Neuronal stem cell (in vitro differentiated cells): ENCODE data around the gene EGLN1.

Experiments
- DNase-seq: peaks from one replicate; pipeline ENCODE4 v3.0.0-alpha.2; 2013; ENCODE audit warnings: low spot score
- H2AFZ ChIP-seq: one replicate; pipeline ENCODE4 v1.6.1; 2013; ENCODE audit warnings: mild to moderate bottlenecking, low read length, inconsistent platforms
- H2AK5ac ChIP-seq: 2 replicates; pipeline ENCODE4 v1.6.1; 2013; ENCODE audit warnings: low read depth, mild to moderate bottlenecking, inconsistent platforms, low read length, moderate library complexity, mixed read lengths
- H2BK120ac ChIP-seq: 2 replicates; pipeline ENCODE4 v1.6.1; 2013; ENCODE audit warnings: low read depth, mild to moderate bottlenecking, inconsistent platforms, low read length, moderate library complexity, mixed read lengths
- H2BK12ac ChIP-seq: one replicate; pipeline ENCODE4 v1.6.1; 2013; ENCODE audit warnings: low read length, inconsistent platforms
- H2BK15ac ChIP-seq: 2 replicates; pipeline ENCODE4 v1.6.1; 2013; ENCODE audit warnings: mild to moderate bottlenecking, low read length, inconsistent platforms, mixed read lengths
- H2BK5ac ChIP-seq: one replicate; pipeline ENCODE4 v1.6.1; 2013; ENCODE audit warnings: inconsistent platforms, mild to moderate bottlenecking, low read length, moderate library complexity
- H3K14ac ChIP-seq: one replicate; pipeline ENCODE4 v1.6.1; 2013; ENCODE audit warnings: low read length, inconsistent platforms
- H3K18ac ChIP-seq: 2 replicates; pipeline ENCODE4 v1.6.1; 2013; ENCODE audit warnings: low read length, inconsistent platforms
- H3K23ac ChIP-seq: 2 replicates; pipeline ENCODE4 v1.6.1; 2013; ENCODE audit warnings: low read depth, mild to moderate bottlenecking, mixed read lengths, low read length, inconsistent platforms; ENCODE audit not compliant: poor library complexity
- H3K27ac ChIP-seq: replicated peaks from 3 replicates; pipeline ENCODE4 v1.5.1; 2013; ENCODE audit warnings: low read length, inconsistent platforms
- H3K27me3 ChIP-seq, 3 experiments: 2 replicates each; pipeline ENCODE4 v1.6.1; 2013; ENCODE audit warnings: low read length in 3 of 3, mild to moderate bottlenecking in 2 of 3, inconsistent platforms in 1 of 3, low read depth in 1 of 3, mixed read lengths in 1 of 3, moderate library complexity in 1 of 3; ENCODE audit not compliant: control insufficient read depth in 3 of 3, insufficient read depth in 3 of 3
- H3K36me3 ChIP-seq, 2 donors: replicated peaks in 1 of 2; 2 replicates each; pipeline ENCODE4 v1.6.1; 2013; ENCODE audit warnings: low read length in 2 of 2; ENCODE audit not compliant: control insufficient read depth in 2 of 2, insufficient read depth in 2 of 2
- H3K4ac ChIP-seq: 2 replicates; pipeline ENCODE4 v1.6.1; 2013; ENCODE audit warnings: inconsistent platforms, mild to moderate bottlenecking, low read length, moderate library complexity
- H3K4me1 ChIP-seq, 2 donors: 1 replicate in 1 of 2; 2 replicates in 1 of 2; pipeline ENCODE4 v1.6.1; 2013; ENCODE audit warnings: low read length in 2 of 2, low read depth in 1 of 2; ENCODE audit not compliant: control insufficient read depth in 2 of 2, insufficient read depth in 1 of 2
- H3K4me2 ChIP-seq: one replicate; pipeline ENCODE4 v1.6.1; 2013; ENCODE audit warnings: mild to moderate bottlenecking, low read length, inconsistent platforms; ENCODE audit not compliant: insufficient read depth, poor library complexity, severe bottlenecking
- H3K4me3 ChIP-seq, 2 donors: 2 replicates each; pipeline ENCODE4 v1.5.1; 2013; ENCODE audit warnings: low read length in 2 of 2, mild to moderate bottlenecking in 2 of 2, inconsistent platforms in 1 of 2, moderate library complexity in 1 of 2
- H3K79me1 ChIP-seq: one replicate; pipeline ENCODE4 v1.6.1; 2013; ENCODE audit warnings: low read depth, mild to moderate bottlenecking, inconsistent platforms, low read length, moderate library complexity
- H3K9ac ChIP-seq: one replicate; pipeline ENCODE4 v1.6.1; 2013; ENCODE audit warnings: mild to moderate bottlenecking, low read depth, low read length, inconsistent platforms; ENCODE audit not compliant: poor library complexity
- H3K9me3 ChIP-seq, 2 donors: replicated peaks in 1 of 2; 2 replicates each; pipeline versions ENCODE3 to v1.6.1; 2013; ENCODE audit warnings: low read length in 2 of 2, mild to moderate bottlenecking in 2 of 2, inconsistent platforms in 1 of 2, low read depth in 1 of 2, mixed read lengths in 1 of 2, moderate library complexity in 1 of 2; ENCODE audit not compliant: control insufficient read depth in 2 of 2, insufficient read depth in 1 of 2
- H4K8ac ChIP-seq: one replicate; pipeline ENCODE4 v1.6.1; 2013; ENCODE audit warnings: low read depth, mild to moderate bottlenecking, inconsistent platforms, low read length, moderate library complexity
- H4K91ac ChIP-seq: one replicate; pipeline ENCODE4 v1.6.1; 2013; ENCODE audit warnings: low read length, low read depth, mild to moderate bottlenecking, inconsistent platforms; ENCODE audit not compliant: poor library complexity
- WGBS, 2 donors: extraction: QIAGEN DNeasy Blood & Tissue Kit; methylation state at CpG; one replicate each; pipeline ENCODE4 v1.1.7; 2013; ENCODE audit warnings: missing lambda C conversion rate in 2 of 2, mixed read lengths in 1 of 2; ENCODE audit not compliant: insufficient read length in 2 of 2, insufficient replicate concordance in 1 of 2; ENCODE audit errors: extremely low coverage in 2 of 2; 5-methylcytosine and 5-hydroxymethylcytosine counted together

EGLN1 gene

DNA sequence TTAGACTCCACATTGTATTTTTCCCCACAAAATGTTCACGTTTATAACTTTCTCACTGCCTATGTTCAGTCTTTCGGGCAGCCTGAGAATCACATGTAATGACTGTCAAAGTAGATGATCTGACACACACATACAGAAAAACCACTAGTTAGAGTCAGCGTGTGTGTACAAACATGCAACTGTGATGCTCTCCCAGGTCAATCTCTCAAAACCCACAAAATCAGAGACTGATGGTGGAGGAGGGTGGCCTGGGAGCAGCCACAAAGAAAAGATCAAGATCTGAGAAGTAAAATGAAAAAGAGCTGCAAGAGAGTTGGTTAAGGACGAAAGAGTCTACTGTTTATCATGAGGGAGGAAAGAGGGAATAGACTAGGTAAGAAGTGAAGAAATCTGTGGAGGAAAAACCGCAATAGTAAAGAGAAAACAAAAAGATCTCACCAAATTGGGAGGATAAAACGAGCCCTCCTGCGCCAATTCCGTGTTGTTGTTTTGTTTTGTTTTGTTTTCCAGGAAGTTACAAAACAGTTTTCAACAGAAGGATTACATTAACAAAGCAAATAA lies 2.3 kb downstream of the EGLN1 start:
- H2AK5ac ChIP-seq = no peak overlapping the region
- H3K4me2 ChIP-seq = peak overlapping the region; percentile 99
- H3K18ac ChIP-seq = no peak overlapping the region
- DNase-seq = no peak
- peaks cover 0 to 11% of the 10 kb centered on the region in 2 donors for H3K36me3 ChIP-seq
- H3K27ac ChIP-seq = no peak overlapping the region
- no CpG with 5 or more reads among the region's 8 CpGs for WGBS, 2 donors
- no peak overlapping the region for H3K4ac ChIP-seq
- no peak overlapping the region for H2BK120ac ChIP-seq
- no peak overlapping the region for H2BK5ac ChIP-seq
- H2BK12ac ChIP-seq = no peak overlapping the region
- no peaks in the 10 kb centered on the region for H3K9me3 ChIP-seq
- H4K8ac ChIP-seq = no peak overlapping the region
- no peak overlapping the region for H3K9ac ChIP-seq
- peak overlapping the region; percentile 83 for H2AFZ ChIP-seq
- H4K91ac ChIP-seq = no peak overlapping the region
- peaks cover 0 to 24% (median 0%) of the 10 kb centered on the region in 3 experiments for H3K27me3 ChIP-seq
- H3K4me1 ChIP-seq = peaks cover 1 to 18% of the 10 kb centered on the region in 2 donors
- no peak overlapping the region for H2BK15ac ChIP-seq
- H3K14ac ChIP-seq = no peak overlapping the region
- H3K4me3 ChIP-seq = peak overlapping the region in 1 of 2 donors; percentile 67
- H3K79me1 ChIP-seq = no peaks in the 10 kb centered on the region
- no peak overlapping the region for H3K23ac ChIP-seq

DNA sequence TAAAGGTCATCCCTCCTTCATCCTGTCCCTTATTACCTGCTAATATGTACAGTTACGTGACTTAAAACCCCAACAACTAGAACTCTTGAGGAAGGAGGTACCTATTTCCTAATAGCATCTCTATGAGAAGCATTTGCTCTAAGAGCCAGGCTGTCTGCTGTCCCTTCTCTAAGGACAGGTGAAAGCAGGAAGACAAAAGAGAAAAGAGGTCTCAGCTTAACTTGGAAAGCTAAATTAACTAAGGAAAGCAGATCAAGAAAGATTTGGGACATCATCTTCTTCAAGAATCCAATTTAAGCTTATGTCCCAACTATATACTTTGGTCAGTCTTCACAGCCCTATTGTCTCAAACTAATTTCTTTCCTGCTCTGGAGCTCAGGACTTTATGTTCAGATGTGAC lies 2.9 kb downstream of the EGLN1 start:
- Histone ChIP-seq H3K4me3 (peak overlapping the region in 1 of 2 donors; percentile 67), H3K27me3 (peaks cover 0 to 24% (median 0%) of the 10 kb centered on the region in 3 experiments), H3K4ac (no peak overlapping the region), H4K91ac (no peak overlapping the region), H3K4me1 (peaks cover 1 to 18% of the 10 kb centered on the region in 2 donors), H2AK5ac (no peak overlapping the region), H3K14ac (no peak overlapping the region), H3K4me2 (no peak overlapping the region), H2BK12ac (no peak overlapping the region), H2AFZ (no peak overlapping the region), H2BK15ac (no peak overlapping the region), H3K23ac (no peak overlapping the region), H3K9ac (no peak overlapping the region), H2BK120ac (no peak overlapping the region), H3K9me3 (no peaks in the 10 kb centered on the region), H4K8ac (no peak overlapping the region), H3K79me1 (no peaks in the 10 kb centered on the region), H3K18ac (no peak overlapping the region), H3K36me3 (peaks cover 0 to 11% of the 10 kb centered on the region in 2 donors), H2BK5ac (no peak overlapping the region), H3K27ac (no peak overlapping the region)
- DNase-seq = no peak
- WGBS, 2 donors = no CpG with 5 or more reads among the region's 1 CpG

DNA sequence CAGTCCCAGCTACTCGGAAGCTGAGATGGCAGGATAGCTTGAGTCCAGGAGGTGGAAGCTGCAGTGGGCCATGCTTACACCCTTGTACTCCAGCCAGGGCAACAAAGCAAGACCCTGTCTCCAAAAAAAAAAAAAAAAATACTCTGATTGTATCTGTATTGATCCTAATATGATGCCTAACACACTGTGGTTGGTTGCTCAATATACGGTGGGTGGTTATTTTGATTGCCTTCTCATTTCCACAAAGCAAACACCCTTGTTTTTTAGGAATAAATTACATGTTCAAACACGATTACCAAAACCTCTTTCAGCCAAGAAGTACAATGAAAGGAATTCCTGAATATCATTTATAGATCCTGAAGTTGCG lies 3.4 kb downstream of the EGLN1 start:
- Histone ChIP-seq H3K4me2 (no peak overlapping the region), H3K14ac (no peak overlapping the region), H2BK5ac (no peak overlapping the region), H3K9me3 (no peaks in the 10 kb centered on the region), H2BK120ac (no peak overlapping the region), H3K18ac (no peak overlapping the region), H3K4me1 (peaks cover 1 to 17% of the 10 kb centered on the region in 2 donors), H3K4me3 (peak overlapping the region in 1 of 2 donors; percentile 67), H2BK12ac (no peak overlapping the region), H2AK5ac (no peak overlapping the region), H3K36me3 (peaks cover 0 to 12% of the 10 kb centered on the region in 2 donors), H3K9ac (no peak overlapping the region), H2BK15ac (no peak overlapping the region), H4K91ac (no peak overlapping the region), H3K4ac (no peak overlapping the region), H3K79me1 (no peaks in the 10 kb centered on the region), H3K23ac (no peak overlapping the region), H3K27ac (no peak overlapping the region), H2AFZ (no peak overlapping the region), H3K27me3 (peaks cover 0 to 24% (median 0%) of the 10 kb centered on the region in 3 experiments), H4K8ac (no peak overlapping the region)
- no peak for DNase-seq
- WGBS, 2 donors = no CpG with 5 or more reads among the region's 4 CpGs

DNA sequence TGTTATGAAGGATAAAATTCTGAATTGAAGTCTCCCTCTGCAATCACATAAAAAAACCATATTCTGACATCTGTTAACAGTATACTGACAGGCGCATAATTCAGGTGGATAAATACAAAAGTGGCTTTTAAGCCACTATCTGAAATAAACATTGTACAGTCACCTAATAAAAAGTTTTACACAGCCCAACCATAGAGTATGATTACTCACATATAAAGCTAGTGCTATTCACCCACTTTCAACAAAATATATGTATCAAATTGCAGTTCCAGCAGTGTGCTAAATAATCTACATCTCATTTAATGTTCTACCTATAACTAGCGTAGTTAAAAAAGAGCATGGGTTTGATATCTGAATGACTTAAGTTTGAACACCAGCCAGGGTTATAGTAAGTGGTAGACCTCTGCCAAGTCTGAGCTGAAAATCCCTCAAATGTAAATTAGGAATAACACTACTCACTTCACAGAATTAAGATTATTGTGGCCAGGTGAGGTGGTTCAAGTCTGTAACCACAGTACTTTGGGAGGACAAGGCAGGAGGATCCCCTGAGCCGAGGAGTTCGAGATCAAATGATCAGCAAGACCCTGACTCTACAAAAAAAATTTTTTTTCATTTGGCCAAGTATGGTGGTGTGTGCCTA lies 3.9 kb downstream of the EGLN1 start:
- Histone ChIP-seq H3K27me3 (peaks cover 0 to 24% (median 0%) of the 10 kb centered on the region in 3 experiments), H3K79me1 (no peaks in the 10 kb centered on the region), H4K91ac (no peak overlapping the region), H2BK15ac (no peak overlapping the region), H3K4ac (no peak overlapping the region), H3K27ac (no peak overlapping the region), H3K9ac (no peak overlapping the region), H2BK120ac (no peak overlapping the region), H3K4me1 (peaks cover 1 to 13% of the 10 kb centered on the region in 2 donors), H3K4me2 (no peak overlapping the region), H3K36me3 (peaks cover 0 to 17% of the 10 kb centered on the region in 2 donors), H2AFZ (no peak overlapping the region), H2BK5ac (no peak overlapping the region), H3K18ac (no peak overlapping the region), H3K23ac (no peak overlapping the region), H3K9me3 (no peaks in the 10 kb centered on the region), H4K8ac (no peak overlapping the region), H2BK12ac (no peak overlapping the region), H3K14ac (no peak overlapping the region), H2AK5ac (no peak overlapping the region), H3K4me3 (peak overlapping the region in 1 of 2 donors; percentile 0)
- WGBS, 2 donors = no CpG with 5 or more reads among the region's 4 CpGs
- no peak for DNase-seq
